CD1c-positive myeloid dendritic cell (primary cell): ENCODE results near the gene PIGR.

Experiments
- DNase-seq: peaks from one replicate; pipeline ENCODE4 v3.0.0-alpha.2; 2016; ENCODE audit errors: extremely low spot score

Gene PIGR

DNA sequence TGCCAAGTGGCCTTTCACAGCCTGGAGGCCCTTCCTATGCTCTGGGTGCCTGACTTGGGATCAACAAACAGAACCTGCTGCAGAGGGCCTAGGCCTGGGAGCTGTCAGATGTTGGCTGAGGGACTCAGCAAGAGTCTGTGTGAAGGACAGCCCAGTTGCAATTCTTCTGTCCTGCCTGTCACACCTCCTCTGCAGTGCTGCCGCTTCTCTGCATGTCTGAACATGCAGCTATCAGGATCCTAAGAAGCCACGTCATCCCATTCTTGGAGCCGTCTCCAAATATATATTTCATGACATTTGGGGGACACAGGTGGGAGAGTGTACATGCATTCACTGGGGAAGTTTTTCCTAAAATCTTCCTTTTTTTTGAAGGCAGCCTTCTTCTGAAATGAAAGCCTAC, 15.4 kb upstream of the PIGR start:
- no peak for DNase-seq

DNA sequence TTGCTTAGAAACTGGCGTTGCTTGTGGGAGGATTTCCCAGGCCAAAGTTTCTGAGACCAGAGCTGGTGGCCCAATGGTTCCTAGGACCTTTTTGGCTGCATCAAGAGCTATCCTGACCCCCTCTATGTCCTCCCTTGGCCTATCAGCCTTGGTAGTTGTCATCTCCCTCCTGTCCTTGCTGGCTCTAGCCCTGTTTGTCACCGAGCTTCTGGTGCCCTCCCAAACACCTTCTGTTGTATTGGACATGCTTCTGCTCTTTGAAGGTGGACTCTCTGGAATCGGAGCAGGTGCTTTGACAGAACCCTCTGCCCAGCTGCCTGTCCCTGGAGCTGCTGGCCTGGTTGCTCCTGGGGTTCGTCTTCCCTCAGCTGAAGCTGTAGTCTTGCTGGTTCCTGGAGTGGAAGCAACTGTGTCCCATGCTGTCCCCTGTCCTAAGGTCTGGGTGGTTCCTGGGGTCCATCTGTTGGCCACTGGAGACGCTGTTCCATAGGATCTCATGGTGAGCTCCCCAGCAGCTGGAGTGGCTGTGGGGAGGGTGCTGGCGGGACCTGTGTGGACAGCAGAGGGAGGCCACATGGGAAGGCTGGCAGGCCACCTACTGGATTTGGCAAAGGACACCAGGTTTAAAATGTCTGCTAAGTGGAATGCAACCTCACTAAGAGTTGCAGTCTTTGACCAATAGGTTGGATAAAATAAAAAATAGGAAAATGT, 14.6 kb upstream of the PIGR start:
- DNase-seq: no peak

DNA sequence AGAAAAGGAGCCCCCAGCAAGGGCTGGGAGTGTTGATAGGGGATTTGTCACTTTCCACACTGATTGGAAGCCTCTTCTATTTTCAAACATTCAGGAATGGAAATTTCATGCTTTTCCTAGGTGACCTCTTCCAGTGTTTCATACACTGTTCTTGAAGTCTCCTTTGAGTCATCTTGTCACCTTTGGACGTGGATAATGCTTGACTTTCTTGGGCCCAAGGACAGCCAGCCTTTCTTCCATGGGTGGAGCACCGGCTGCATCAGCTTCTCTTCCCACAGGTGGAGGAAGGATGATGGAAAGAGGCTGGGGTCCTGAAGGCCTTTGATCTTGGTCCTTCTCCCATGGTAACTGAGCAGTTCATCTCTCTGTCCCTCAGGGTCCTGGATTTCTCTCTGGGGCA, 11.9 kb upstream of the PIGR start:
- DNase-seq: no peak

DNA sequence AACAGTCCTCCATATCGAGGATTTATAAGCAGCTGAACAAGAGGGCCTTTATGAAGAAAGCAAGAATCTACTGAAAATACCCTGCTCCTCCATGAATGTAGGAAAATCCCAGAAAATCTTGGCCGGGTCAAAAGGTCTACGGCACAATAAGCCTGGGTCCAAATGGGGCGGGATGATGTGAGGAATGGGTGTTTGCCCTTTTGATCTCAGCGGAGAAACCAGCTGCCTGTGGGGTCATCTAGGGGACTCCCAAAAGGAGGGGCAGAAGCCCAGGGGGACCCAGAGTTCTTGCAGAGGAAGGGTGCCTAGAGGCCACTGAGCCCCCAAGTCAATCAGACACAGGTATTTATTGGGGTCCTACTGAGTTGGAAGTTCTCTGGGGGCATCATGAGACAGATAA, 11.4 kb upstream of the PIGR start:
- no peak for DNase-seq

DNA sequence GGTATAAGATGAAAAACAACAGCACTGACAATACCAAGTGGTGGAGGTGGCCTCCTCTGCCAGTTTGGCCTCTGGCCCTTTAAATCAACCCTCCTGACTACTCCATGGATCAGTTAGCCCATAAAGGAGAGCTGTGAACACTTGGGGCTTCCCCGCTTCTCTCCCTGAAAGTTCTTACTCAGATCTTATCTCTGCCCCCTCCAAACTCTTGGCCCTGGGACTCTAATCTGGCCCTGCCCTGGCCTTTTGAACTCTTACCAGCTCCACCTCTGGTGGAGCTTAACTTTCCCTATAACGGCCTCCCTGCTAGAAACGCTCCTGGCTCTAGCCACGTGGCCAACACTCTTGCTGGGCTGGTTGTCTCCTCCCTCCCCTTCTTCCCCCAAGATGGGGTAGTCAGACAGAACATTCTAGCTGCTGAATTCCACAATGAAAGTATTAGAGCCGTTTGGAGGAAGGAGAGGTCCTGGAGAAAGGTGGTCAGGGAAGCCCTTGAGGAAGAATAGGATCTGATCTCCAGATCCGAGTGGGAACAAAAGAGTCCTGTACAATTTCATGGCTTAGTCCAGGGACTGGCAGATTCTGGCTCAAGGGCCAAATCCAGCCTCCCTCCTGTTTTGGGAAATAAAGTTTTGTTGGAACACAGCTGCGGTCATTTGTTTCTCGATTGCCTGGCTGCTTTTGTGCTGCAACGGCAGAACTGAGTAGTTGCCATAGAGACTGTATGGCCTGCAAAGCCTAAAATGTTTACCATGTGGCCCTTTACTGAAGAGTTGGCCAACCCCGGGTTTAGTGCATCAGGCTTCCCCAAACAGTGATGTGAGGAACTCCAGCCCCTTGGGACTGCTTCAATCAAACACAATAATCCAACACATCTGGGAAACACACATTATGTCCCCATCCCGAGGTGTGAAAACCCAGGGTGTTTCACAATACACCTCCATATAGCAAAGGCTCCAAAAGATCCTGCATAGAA, 9.5 kb upstream of the PIGR start:
- DNase-seq: no peak

DNA sequence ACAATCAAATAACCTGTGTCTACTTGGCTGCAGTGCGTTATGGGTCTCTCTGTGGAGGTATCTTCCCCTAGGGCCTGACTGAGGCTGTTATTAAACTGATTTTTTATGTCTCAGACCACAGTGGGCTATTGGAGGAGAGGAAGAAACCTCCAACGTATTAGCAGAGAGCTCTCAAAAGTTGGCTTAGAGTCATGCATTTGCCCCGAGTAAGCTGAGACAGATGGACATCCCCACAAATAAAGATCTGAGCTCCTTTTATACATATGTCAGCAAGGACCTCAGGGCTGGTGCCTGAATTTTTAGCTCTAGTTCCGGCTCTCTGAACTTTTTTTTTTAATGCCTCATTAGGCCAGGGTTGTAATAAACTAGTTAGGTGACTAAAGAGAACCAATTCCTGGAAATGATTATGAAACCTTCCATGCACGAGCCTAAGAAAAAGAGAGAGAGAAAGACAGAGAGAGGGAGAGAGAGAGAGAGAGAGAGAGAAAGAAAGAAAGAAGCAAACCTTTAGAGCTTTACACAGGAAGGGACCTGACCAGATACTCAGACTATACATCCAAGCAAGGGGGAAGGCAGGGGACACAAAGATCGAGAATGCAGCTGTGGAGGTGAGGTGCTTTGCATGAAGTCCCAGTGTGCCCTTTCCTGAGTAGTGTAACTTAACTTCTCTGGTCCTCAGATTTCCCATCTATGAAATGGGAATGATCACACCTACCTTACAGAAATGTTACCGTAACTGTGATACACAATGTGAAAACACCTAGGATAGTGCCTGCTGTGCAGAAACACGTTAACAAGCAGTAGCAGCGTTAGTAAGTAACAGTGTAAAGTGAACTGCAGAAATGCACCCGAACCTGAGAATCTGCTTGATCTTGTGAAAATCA, 8.4 kb upstream of the PIGR start:
- DNase-seq: no peak

DNA sequence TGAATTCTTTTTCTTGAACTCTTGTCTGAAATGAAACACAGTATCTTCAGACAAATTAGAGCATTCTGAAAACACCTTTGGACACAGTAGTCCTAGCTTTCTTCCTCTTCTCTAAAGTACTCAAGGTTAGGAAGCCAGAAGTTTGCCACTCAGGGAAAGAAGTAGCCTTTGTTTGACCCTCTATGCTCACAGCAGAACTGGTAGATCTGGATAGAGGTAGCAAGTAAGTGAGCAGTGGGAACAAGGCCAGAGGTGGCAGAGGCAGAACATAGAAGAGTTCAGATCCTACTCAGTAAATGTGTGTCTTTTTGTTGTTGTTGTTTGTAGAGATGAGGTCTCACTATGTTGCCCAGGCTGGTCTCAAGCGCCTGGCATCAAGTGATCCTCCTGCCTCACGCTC, 7.4 kb upstream of the PIGR start:
- DNase-seq: no peak

DNA sequence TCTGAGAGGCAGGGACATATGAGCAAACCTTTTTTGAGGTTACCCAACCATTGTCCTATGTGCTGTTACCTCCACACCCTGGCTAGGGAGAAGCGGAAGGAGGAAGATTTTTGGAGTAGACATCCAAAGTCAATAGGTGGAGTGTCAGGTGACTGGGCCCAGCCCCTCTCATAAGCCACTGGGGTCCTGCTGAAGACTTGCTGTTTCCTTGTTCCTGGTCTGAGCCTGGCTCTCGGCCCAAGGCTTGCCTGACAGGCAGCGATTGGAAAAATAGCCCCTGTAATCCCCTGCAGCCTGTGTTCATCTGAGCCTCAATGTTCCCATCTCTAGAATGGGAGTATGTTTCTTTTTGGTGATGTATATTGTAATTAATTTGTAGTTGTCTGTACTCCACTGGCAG, 6.9 kb upstream of the PIGR start:
- no peak for DNase-seq

DNA sequence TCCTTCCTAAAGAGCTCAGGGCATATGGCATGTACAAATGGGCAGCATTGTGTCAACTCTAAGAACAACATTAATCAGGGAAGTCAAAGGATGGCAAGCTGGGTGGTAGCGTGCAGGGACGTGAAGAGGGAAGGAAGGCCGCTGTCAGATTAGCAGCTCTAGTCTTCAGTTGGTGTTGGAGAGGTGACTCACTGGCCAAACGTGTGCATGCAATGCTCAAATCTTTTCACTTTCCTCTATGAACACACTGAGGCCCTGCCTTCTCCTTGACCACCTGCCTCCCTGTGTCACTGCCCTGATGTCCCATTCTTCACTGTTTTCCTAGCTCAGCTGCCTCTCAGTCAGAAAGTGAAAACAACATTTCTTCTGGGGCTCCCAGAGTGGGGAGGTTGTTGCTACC, 5.9 kb upstream of the PIGR start:
- DNase-seq: peak; percentile 79

DNA sequence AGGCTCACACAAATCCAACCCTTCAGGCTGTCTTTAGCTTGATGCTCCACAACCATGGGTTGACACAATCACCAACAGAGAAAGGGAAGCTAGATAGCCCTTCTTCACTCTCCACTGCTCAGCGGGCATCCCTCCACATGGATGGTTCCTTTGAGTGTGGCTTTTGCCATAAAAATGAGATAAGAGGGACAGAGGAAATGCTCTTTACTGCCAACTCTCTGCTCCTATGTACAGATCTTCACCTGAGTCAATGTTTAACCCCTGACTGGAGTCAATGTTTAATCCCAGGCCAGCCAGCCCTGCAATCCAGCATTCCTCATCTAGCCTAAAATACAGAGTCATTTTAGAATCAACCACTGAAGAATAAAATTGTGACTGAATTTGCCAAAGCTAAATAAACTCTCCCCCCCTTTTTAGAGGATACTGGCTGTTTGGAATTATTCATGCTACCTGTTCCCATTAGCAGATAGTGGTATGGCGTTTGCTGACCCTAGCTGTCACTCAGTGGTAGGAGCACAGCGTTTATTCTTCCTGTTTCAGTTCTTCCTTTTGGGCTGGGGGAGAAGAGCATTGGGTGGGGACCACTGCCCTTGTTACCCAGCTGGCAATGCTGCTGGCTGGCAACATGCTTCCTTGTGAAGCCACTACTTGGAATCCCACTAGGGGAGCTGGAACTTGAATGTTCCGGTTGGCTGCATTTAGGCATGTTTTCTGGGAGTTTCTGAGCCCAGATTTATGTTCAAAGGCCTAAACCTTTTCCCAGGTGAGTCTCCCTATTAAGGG, 5.2 kb upstream of the PIGR start:
- DNase-seq: no peak

DNA sequence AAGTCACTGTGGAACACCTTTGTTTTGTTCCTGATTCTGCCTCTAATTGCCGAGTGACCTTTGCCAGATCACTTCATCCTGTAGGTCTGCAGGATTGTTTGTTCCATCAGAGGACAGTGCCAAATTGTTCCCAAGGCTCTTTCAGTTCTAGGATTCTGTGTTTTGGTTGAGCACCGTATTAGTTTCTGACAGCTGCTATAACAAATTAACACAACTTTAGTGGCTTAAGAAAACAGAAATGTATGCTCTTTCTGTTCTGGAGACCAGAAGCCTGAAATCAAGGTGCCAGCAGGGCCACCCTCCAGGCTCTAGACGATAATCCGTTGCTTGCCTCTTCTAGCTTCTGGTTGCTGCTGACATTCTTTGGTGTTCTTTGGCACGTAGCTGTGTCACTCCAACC, 3.4 kb upstream of the PIGR start:
- DNase-seq: no peak

DNA sequence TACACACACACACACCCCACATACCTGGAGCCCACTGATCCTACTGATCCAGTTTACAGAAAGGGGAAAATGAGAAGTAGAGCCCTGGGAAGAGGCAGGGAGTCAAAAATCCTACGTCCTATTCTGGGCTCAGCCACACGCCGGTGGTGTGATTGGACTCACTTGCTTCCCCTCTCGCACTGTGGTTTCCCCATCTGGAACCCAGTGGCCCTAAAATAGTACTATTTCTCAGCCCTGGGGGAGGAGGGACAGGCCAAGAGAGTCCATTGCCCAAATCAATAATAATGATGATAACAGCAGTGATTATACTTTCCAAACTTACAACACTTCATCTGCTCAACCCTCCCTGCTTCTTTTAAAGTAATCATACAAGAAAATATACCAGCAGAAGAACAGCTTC, 2.9 kb upstream of the PIGR start:
- DNase-seq: peak; percentile 61

DNA sequence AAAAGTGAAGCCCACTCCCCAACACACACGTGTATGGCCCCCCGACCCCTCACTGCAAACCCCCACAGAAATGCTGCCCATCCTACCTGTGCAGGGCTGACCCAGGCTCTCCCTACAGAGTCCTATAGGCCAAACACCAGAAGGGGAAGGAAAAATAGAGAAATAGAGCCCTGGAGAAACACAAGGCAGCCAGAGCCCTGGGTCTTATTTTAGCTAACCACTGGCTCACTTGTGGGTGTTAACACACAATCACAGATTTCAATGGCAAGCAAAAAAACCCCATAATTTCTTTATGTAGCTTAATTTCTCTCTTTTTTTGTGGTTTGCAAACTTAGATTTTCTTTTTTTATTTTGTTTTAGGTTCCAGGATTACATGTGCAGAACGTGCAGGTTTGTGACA, 989 bp upstream of the PIGR start:
- no peak for DNase-seq

DNA sequence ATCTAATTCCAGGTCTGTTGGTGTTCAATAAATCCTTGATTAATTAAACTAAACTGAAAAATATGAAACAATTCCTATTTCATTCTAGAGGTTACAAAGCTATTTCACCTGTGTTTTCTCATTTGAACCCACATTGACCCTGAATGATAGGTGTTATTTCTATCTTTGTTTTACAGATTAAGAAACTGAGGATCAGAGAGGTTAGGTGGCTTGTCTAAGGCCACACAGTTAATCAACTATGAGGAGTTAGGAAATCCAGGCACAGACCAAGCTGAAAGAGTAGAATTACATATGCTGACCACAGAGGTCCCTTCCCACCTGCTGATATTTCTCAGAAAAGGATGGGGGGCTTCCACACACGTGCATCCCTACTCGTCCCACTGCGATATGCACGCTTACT, 487 bp downstream of the PIGR start:
- no peak for DNase-seq

DNA sequence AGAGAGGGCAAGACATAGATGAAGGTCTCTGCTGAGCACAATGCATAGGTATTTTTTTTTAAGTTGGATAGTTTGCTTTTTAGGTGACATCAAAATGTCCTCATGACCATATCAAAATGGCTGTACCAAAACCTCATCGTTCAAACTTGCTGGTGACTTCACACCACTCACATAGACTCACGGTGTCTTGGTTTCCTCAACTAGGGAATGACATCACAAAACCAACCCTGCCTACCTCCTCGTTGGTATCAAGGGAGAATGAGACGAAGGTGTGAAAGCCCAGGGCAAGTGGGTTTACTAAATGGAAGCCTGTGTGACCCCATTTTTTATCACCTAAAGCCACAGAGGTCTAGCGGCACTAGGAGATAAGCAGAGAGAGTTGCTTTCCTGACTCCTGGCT, 1.6 kb downstream of the PIGR start:
- no peak for DNase-seq

DNA sequence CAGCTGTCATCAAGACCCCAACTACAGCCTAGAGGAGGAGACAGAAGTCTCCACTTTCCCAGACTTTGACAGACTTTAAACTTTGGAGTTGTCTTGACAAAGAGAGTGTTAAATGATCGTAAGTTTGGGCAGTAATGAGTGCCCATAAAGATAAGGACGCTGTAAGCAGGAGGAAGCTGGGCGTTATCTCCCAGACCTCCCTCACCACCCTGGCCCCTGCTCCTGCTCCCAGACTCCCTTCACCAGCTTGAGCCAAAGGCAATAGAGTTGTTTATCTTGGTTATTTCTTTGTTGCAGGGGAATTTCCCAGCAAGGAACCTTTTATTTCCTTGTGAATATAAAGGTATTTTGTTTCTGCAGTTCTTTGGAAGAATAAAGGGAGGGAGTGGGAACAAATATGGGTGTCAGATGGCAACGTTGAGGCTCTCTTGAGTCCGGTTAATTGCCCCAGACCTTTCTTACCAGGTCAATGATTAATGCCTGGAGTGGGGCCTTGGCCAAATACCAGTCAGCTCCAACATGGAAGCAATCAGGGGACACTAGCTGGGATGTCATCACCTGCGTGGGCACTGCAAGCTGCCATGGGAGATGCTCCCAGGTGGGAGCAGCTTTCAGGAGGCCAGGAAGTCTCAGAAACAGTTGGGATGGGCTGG, 4.4 kb downstream of the PIGR start:
- no peak for DNase-seq

DNA sequence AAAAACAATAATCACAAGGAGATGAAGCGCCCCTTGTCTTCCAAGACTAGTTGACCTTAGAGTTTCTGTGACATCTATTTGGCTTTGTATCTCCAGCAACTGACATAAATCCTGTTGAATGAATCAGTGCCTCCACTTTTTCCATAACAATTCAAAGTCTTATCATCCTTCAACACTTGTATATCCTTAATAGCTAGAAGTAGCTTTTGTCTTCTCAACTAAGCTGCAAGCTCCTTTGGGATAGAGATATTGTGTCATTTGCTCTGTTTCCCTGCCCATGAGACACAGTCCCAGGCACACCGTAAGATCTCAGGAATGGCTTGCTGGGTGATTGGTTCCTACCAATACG, 5.7 kb downstream of the PIGR start:
- DNase-seq: no peak

DNA sequence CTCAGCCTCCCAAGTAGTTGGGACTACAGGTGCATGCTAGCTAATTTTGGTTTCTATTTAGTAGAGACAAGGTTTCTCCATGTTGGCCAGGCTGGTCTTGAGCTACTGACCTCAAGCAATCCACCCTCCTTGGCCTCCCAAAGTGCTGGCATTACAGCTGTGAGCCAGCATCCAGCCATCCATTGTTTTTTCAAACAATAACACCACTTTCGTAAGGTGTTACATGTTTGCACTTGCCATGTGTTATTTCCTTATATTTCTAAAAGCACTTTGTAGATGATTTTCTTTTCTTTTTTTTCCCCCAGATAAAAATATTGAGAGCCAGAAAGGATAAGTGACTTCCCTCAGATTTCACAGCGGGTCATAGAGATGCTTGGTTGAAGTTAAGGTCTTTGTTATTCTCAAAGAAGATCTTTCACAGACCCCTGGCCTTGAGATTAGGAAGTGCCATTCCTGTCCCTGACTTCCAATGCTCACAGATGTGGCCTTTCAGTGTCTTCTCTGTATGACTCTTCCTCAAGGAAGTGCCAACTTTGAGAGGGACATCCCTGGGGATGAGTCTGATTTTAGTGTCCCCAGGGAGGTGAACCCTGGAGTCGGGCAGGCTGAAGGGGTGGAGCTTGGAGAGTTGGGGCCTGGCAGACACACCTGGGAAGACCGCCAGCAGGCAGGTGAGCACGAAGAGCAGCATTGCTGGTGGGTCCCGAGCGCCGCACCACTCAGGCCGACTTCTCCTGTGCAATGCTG, 6.3 kb downstream of the PIGR start:
- no peak for DNase-seq

DNA sequence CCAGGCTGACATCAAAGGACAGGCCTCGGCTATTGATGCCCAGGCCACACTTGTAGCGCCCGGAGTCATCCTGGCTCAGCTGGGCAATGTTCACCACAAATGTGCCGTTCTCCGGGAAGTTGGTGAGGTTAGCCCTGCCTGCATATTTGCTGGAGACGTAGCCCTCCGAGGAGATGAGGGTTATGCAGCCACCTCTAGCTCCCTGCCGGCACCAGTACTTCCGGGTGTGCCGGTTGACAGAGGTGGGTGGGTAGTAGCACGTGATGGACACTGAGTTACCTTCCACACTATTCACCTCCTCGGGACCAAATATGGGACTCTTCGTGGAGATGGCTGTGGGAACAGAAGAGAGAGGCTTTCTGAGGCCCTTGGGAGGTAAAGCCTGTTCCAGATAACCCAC, 7.1 kb downstream of the PIGR start:
- DNase-seq: no peak

DNA sequence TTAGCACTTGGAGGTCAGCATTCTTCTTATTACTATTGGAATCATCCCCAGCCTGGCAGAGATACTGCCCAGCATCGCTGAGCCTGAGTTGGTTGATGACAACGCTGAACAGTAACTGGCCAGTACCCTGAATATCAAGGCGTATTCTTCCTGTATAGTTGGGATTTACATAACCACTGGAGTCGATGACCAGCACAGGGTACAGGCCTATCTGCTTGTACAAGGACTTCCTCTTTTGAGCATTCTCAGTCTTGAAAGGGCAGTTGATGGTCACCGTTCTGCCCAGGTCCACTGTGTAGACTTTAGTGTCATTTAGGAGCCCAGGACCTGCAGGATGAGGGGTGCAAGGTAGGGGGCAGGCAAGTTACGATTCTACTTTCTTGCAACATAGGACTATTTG, 8.8 kb downstream of the PIGR start:
- peak; percentile 41 for DNase-seq
